Body of pancreas (tissue), 4 donors: ENCODE results near the gene SMARCA2. TPM values are rescaled to one million over a fixed set of nuclear protein-coding genes. Genes with fewer than 3 reads are reported as not detected.
A peak's percentile ranks its signal among the peaks of the same experiment; 100 is the strongest.

ENCODE experiments used
- ATAC-seq: fragments of 150-250 bp; one replicate; pipeline ENCODE4 v1.9.1; 2016
- DNase-seq, 4 donors: peaks; one replicate each; pipeline ENCODE4 v3.0.0-alpha.2; 2019
- H3K27ac ChIP-seq, 4 donors: fragments of 200-600 bp; sonication (generic); 1 replicate in 3 of 4; 2 replicates in 1 of 4; pipeline versions ENCODE4 v1.5.1 to v1.6.1; 2016 to 2019; ENCODE audit warnings: mild to moderate bottlenecking in 1 of 4, mixed read lengths in 1 of 4, moderate library complexity in 1 of 4
- H3K27me3 ChIP-seq, 2 donors: fragments of 200-600 bp; sonication (generic); one replicate each; pipeline ENCODE4 v1.6.0; 2016; ENCODE audit warnings: mild to moderate bottlenecking in 1 of 2
- H3K36me3 ChIP-seq, 2 donors: fragments of 200-600 bp; sonication (generic); replicated peaks in 1 of 2; 2 replicates each; pipeline ENCODE4 v1.5.1; 2016; ENCODE audit warnings: low read depth in 2 of 2; ENCODE audit not compliant: insufficient read depth in 1 of 2
- H3K4me1 ChIP-seq: fragments of 200-600 bp; sonication (generic); one replicate; pipeline ENCODE4 v1.6.0; 2016
- H3K4me3 ChIP-seq, 2 donors: fragments of 200-600 bp; sonication (generic); 1 replicate in 1 of 2; 2 replicates in 1 of 2; pipeline ENCODE4 v1.5.1; 2016 to 2019
- H3K9me3 ChIP-seq, 3 donors: fragments of 200-600 bp; sonication (generic); 1 replicate in 2 of 3; 2 replicates in 1 of 3; pipeline ENCODE4 v1.5.1; 2016
- CTCF ChIP-seq, 7 experiments: fragments of 450-650 bp in 4 of 7; fragments of 200-600 bp in 3 of 7; sonication (generic) in 3 of 7; IDR thresholded peaks; one replicate each; pipeline ENCODE4 v1.5.1; 2016 to 2019; ENCODE audit warnings: antibody characterized with exemption in 7 of 7
- POLR2A ChIP-seq, 3 donors: fragments of 450-650 bp; IDR thresholded peaks; one replicate each; pipeline ENCODE4 v1.6.1; 2016; ENCODE audit warnings: antibody characterized with exemption in 3 of 3, mild to moderate bottlenecking in 2 of 3
- WGBS, 2 donors: methylation state at CpG; one replicate each; pipeline ENCODE4 v1.1.5; 2017; 5-methylcytosine and 5-hydroxymethylcytosine counted together
- intact Hi-C: fragments of 100-400 bp; cut with DNase I; formaldehyde crosslinking; loops from one replicate; pipeline ENCODE4 v1.15.1; 2023
- total RNA-seq, 2 donors: library from RNA; depleted of rRNA; stranded (reverse); fragments of >200 nt; gene quantifications; one replicate each; pipeline ENCODE4 v1.1.0, GENCODE V29; 2016

Gene SMARCA2
- total RNA-seq, 2 donors from 2014 or later = 83.8 to 117 TPM

DNA sequence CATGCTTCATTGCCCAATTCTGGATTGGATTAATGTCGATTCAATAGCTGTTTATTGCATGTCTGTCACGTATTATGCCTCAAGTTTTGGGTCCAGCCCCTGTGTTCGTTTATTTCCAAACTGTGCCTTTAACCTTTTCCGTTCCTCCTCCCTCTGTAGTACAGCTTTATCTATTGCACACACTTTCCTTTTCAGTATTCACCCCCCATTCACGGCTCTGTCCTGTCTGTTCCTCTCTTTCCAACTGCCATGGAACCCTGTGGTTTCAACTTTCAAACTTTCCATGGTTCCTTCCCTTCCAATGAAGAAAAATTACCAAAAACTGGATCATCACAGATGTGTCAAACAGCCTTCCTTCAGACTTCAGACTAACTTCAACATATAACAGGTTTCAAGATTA, 17.1 kb downstream of the SMARCA2 start:
- Histone ChIP-seq H3K4me1 (peaks cover 13% of the 10 kb centered on the region), H3K27ac (no peak overlapping the region), H3K9me3 (no peaks in the 10 kb centered on the region), H3K4me3 (no peak overlapping the region), H3K27me3 (no peaks in the 10 kb centered on the region), H3K36me3 (peaks cover 0 to 5% of the 10 kb centered on the region in 2 donors)
- intact Hi-C loops = no loop called here
- WGBS, 2 donors = 51 to 61% methylated on average over 5 of the region's 5 CpGs
- no peak for ATAC-seq
- no peak for TF ChIP-seq POLR2A (IDR thresholded peaks at IDR 0.05)
- no peak for TF ChIP-seq CTCF (IDR thresholded peaks at IDR 0.05)
- no peak for DNase-seq

DNA sequence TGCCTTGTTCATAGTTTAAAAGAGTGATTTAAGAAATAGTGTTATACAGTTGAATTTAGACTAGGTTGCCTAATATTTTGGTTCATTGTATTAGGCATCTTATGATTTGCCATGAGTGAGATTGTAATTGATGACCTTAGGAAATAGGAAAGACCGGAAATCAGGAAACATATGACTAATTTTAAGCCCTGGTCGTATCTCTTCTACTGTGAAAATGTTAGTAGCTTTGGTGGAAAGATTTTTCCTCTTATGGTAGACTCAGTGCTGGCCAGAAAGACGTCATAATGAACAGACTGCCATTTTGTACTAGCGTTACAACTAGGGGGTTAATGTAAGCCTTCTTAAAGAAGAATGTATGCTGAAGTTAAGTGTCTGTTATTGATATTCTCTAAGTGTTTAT, 21.7 kb downstream of the SMARCA2 start:
- Histone ChIP-seq H3K27me3 (no peaks in the 10 kb centered on the region), H3K4me3 (no peak overlapping the region), H3K4me1 (no peaks in the 10 kb centered on the region), H3K36me3 (peaks cover 0 to 9% of the 10 kb centered on the region in 2 donors), H3K27ac (no peak overlapping the region), H3K9me3 (no peaks in the 10 kb centered on the region)
- no peak for TF ChIP-seq POLR2A (IDR thresholded peaks at IDR 0.05)
- no peak for TF ChIP-seq CTCF (IDR thresholded peaks at IDR 0.05)
- WGBS, 2 donors = 82 to 88% methylated on average over 4 of the region's 4 CpGs
- DNase-seq = no peak
- intact Hi-C loops = no loop called here
- no peak for ATAC-seq

- ATAC-seq (no peak), DNase-seq (peak in 1 of 4 donors; percentile 22)
- H3K36me3 ChIP-seq = peaks cover 0 to 4% of the 10 kb centered on the region in 2 donors
- no peaks in the 10 kb centered on the region for H3K27me3 ChIP-seq
- no peak for TF ChIP-seq CTCF (IDR thresholded peaks at IDR 0.05)
- no peak for TF ChIP-seq POLR2A (IDR thresholded peaks at IDR 0.05)
- no peaks in the 10 kb centered on the region for H3K4me1 ChIP-seq
- 70 to 74% methylated on average over 18 to 20 of the region's 20 CpGs for WGBS, 2 donors
- no peaks in the 10 kb centered on the region for H3K9me3 ChIP-seq
- intact Hi-C loops = no loop called here
- H3K27ac ChIP-seq = no peak overlapping the region
- H3K4me3 ChIP-seq = no peak overlapping the region
These were observed 24.4 kb downstream of the SMARCA2 start for GRCh38 chr9:2039294-2040180.

GRCh38 chr9:2040828-2041227, 25.7 kb downstream of the SMARCA2 start:
- no peak for TF ChIP-seq POLR2A (IDR thresholded peaks at IDR 0.05)
- TF ChIP-seq CTCF (IDR thresholded peaks at IDR 0.05) = no peak
- Histone ChIP-seq H3K9me3 (no peaks in the 10 kb centered on the region), H3K36me3 (peaks cover 0 to 4% of the 10 kb centered on the region in 2 donors), H3K4me1 (no peaks in the 10 kb centered on the region), H3K27me3 (no peaks in the 10 kb centered on the region), H3K4me3 (no peak overlapping the region), H3K27ac (no peak overlapping the region)
- ATAC-seq = no peak
- WGBS, 2 donors = 88 to 92% methylated on average over 3 of the region's 3 CpGs
- intact Hi-C loops = no loop called here
- no peak for DNase-seq

DNA sequence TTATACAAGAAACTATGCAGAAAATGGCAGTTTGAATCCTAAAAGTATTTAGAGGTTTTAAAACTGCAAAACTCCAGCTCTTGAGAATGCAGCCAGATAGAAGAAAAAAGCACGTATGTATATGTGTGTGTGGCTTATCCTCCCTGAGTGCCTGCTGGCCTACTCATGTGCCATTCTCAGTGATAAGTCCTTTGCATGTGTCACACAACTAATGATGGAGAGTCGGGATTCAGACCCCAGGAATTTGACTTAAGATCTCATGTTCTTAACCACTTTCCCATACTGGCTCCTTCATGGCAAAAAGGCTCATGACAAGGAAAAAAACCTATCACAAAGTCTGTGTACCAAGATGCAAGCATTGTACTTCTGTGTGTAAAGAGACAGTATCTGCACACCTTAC, 26.6 kb downstream of the SMARCA2 start:
- TF ChIP-seq POLR2A (IDR thresholded peaks at IDR 0.05) (no peak), CTCF (IDR thresholded peaks at IDR 0.05) (no peak)
- 78 to 86% methylated on average over 2 of the region's 2 CpGs for WGBS, 2 donors
- DNase-seq = no peak
- Histone ChIP-seq H3K4me3 (no peak overlapping the region), H3K9me3 (no peaks in the 10 kb centered on the region), H3K27ac (no peak overlapping the region), H3K36me3 (peaks cover 0 to 4% of the 10 kb centered on the region in 2 donors), H3K27me3 (no peaks in the 10 kb centered on the region), H3K4me1 (no peaks in the 10 kb centered on the region)
- ATAC-seq = no peak
- intact Hi-C loops = no loop called here
